GM23338 (cell line): Measurements from ENCODE around the gene HEATR9. TPM values are rescaled to one million over a fixed set of nuclear protein-coding genes. Genes with fewer than 3 reads are reported as not detected.

Experiments used
- ATAC-seq: fragments of 200-7000 bp; cut with Tn5 transposase; 3 replicates; pipeline ENCODE4 v1.9.1; 2020
- DNase-seq: peaks from one replicate; pipeline ENCODE4 v3.0.0-alpha.2; 2015; ENCODE audit warnings: low spot score
- H2AFZ ChIP-seq: fragments of 200-600 bp; sonication (generic); 2 replicates; pipeline ENCODE4 v1.8.0; 2016; ENCODE audit warnings: antibody characterized with exemption, mild to moderate bottlenecking, moderate library complexity
- H3F3A ChIP-seq: fragments of 200-600 bp; sonication (generic); replicated peaks from 2 replicates; pipeline ENCODE4 v1.8.0; 2017; ENCODE audit warnings: antibody characterized with exemption, mixed run types, low read depth
- H3K27ac ChIP-seq: fragments of 200-600 bp; sonication (generic); 2 replicates; pipeline ENCODE4 v1.6.1; 2016; ENCODE audit warnings: low read depth
- H3K27me3 ChIP-seq: fragments of 200-600 bp; sonication (generic); 2 replicates; pipeline ENCODE4 v1.8.0; 2016; ENCODE audit warnings: mild to moderate bottlenecking, mixed run types, moderate library complexity; ENCODE audit not compliant: insufficient read depth
- H3K36me3 ChIP-seq: fragments of 200-600 bp; sonication (generic); 2 replicates; pipeline ENCODE4 v1.8.0; 2016; ENCODE audit warnings: mild to moderate bottlenecking; ENCODE audit not compliant: insufficient read depth
- H3K4me1 ChIP-seq: fragments of 200-600 bp; sonication (generic); 2 replicates; pipeline ENCODE4 v1.8.0; 2016; ENCODE audit warnings: mild to moderate bottlenecking, moderate library complexity; ENCODE audit not compliant: insufficient read depth
- H3K4me2 ChIP-seq: fragments of 200-600 bp; sonication (generic); 2 replicates; pipeline ENCODE4 v1.7.1; 2017; ENCODE audit warnings: mixed run types
- H3K4me3 ChIP-seq: fragments of 200-600 bp; sonication (generic); 2 replicates; pipeline ENCODE4 v1.6.1; 2016; ENCODE audit warnings: mixed run types
- H3K79me2 ChIP-seq: fragments of 200-600 bp; sonication (generic); replicated peaks from 2 replicates; pipeline ENCODE4 v1.8.0; 2017; ENCODE audit warnings: mild to moderate bottlenecking; ENCODE audit not compliant: insufficient read depth
- H3K9me2 ChIP-seq: fragments of 200-600 bp; sonication (generic); 2 replicates; pipeline ENCODE4 v1.8.0; 2017; ENCODE audit not compliant: insufficient read depth
- H4K20me1 ChIP-seq: fragments of 200-600 bp; sonication (generic); replicated peaks from 2 replicates; pipeline ENCODE4 v1.8.0; 2017; ENCODE audit warnings: mild to moderate bottlenecking; ENCODE audit not compliant: insufficient read depth
- H3K27ac Mint-ChIP-seq: 2 replicates; pipeline ENCODE4 v1.8.0; 2020; ENCODE audit warnings: inconsistent platforms, mild to moderate bottlenecking, moderate library complexity, mixed read lengths
- H3K27me3 Mint-ChIP-seq: 3 replicates; pipeline ENCODE4 v1.8.0; 2022; ENCODE audit warnings: low read depth, mild to moderate bottlenecking, moderate library complexity, mixed read lengths, inconsistent platforms; ENCODE audit not compliant: insufficient read depth, poor library complexity
- H3K36me3 Mint-ChIP-seq: 3 replicates; pipeline ENCODE4 v1.8.0; 2021; ENCODE audit warnings: low read depth, mild to moderate bottlenecking, inconsistent platforms, moderate library complexity, mixed read lengths
- H3K4me1 Mint-ChIP-seq: 3 replicates; pipeline ENCODE4 v1.8.0; 2020; ENCODE audit warnings: mild to moderate bottlenecking, inconsistent platforms, mixed read lengths
- H3K4me3 Mint-ChIP-seq: 3 replicates; pipeline ENCODE4 v1.8.0; 2021; ENCODE audit warnings: moderate library complexity, mild to moderate bottlenecking, inconsistent platforms, mixed read lengths
- H3K9me3 Mint-ChIP-seq: 3 replicates; pipeline ENCODE4 v1.8.0; 2020; ENCODE audit warnings: moderate library complexity, mild to moderate bottlenecking, inconsistent platforms, mixed read lengths
- CREB1 ChIP-seq: fragments of 250-450 bp; sonication (Bioruptor Pico); IDR thresholded peaks from 2 replicates; pipeline ENCODE4 v1.5.0; 2020; ENCODE audit warnings: low read depth, mild to moderate bottlenecking, moderate library complexity
- EZH2 ChIP-seq: fragments of 200-600 bp; sonication (generic); IDR thresholded peaks from one replicate; pipeline ENCODE4 v1.8.0; 2017; ENCODE audit warnings: antibody characterized with exemption, mild to moderate bottlenecking, low read depth; ENCODE audit not compliant: unreplicated experiment
- EZH2phosphoT487 ChIP-seq: fragments of 200-600 bp; sonication (generic); IDR thresholded peaks from one replicate; pipeline ENCODE4 v1.8.1; 2018; ENCODE audit warnings: antibody characterized with exemption; ENCODE audit not compliant: unreplicated experiment
- JUNB ChIP-seq: IDR thresholded peaks from one replicate; pipeline ENCODE4 v1.6.1; 2016; ENCODE audit warnings: antibody characterized with exemption; ENCODE audit not compliant: unreplicated experiment
- NANOG ChIP-seq: IDR thresholded peaks from 2 replicates; pipeline ENCODE4 v1.6.1; 2016; ENCODE audit warnings: antibody characterized with exemption, borderline replicate concordance
- POLR2AphosphoS5 ChIP-seq: IDR thresholded peaks from 2 replicates; pipeline ENCODE4 v1.6.1; 2016; ENCODE audit warnings: antibody characterized with exemption, low read depth
- ZNF114 ChIP-seq: fragments of 250-450 bp; sonication (Bioruptor Pico); IDR thresholded peaks from 2 replicates; pipeline ENCODE4 v1.5.0; 2020; ENCODE audit warnings: mild to moderate bottlenecking, moderate library complexity
- ZNF462 ChIP-seq: fragments of 250-450 bp; sonication (Bioruptor Pico); IDR thresholded peaks from 2 replicates; pipeline ENCODE4 v1.5.0; 2020; ENCODE audit warnings: mild to moderate bottlenecking, moderate library complexity
- polyA plus RNA-seq: library from polyadenylated mRNA; unstranded; fragments of >200 nt; fragmentation: Nextera tagmentation; extraction: Ambion mirVana; gene quantifications from 2 replicates; pipeline ENCODE4 v1.2.1, GENCODE V29; 2016
- total RNA-seq: library from RNA; depleted of rRNA; stranded (reverse); fragments of >200 nt; shearing (Covaris generic); gene quantifications from 2 replicates; pipeline ENCODE4 v1.2.3, GENCODE V29; 2014

Gene HEATR9
- total and polyA plus RNA-seq, 2 experiments from 2014 or later, result not detected

DNA sequence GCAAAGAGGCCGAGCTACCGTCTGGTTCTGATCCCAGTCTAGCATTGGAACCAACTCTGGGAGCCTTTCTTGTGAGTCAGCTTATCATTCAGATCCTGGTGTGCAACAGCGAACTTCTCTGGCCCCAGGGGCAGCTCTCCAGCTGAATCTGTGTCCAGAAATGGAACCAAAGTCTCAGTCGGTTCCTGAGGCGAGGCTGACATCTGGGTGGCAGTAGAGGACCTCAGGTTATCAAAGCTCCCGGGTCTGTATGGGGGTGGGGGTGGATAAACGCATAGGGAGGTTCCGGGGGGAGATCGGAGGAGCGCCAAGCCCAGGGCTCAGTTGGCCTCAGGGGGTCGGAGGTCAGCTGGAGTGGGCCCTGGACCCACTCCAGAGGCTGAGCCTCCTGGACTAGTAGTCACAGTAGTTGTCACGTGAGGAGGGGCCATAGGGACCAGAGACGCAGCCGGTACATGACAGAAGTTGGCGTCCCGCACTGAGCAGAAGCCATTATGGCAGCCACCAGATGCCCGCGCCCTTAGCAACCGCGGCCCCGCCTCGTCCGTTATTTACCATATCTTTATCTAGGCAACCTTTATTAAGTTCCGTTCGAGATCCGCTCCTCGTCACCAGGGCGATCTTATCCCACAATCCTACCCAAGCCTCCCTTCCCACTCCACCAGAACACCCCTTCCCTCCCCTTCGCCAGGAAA is 49.0 kb upstream of the HEATR9 start:
- peaks cover 2% of the 10 kb centered on the region; the same call in 1 of the 3 replicates for H3K4me1 Mint-ChIP-seq
- H3K27ac Mint-ChIP-seq, result no peak overlapping the region

More for the DNA sequence above, 49.0 kb upstream of the HEATR9 start:
- Histone ChIP-seq H3K9me2 (0 out of 2 replicates have a peak, but pooled peaks cover 3% of the 10 kb centered on the region), H3K36me3 (no peaks in the 10 kb centered on the region), H4K20me1 (no peaks in the 10 kb centered on the region; the same call in 1 of the 2 replicates), H3K4me3 (no peak overlapping the region), H3K4me2 (no peak overlapping the region), H3K27me3 (no peaks in the 10 kb centered on the region), H3K4me1 (no peaks in the 10 kb centered on the region), H3F3A (no peaks in the 10 kb centered on the region), H3K27ac (no peak overlapping the region), H2AFZ (no peak overlapping the region), H3K79me2 (no peaks in the 10 kb centered on the region)
- peaks cover 45% of the 10 kb centered on the region for H3K9me3 Mint-ChIP-seq
- H3K27me3 Mint-ChIP-seq, result no peaks in the 10 kb centered on the region
- TF ChIP-seq POLR2AphosphoS5 (no peak), ZNF114 (CRISPR knock-in tag) (no peak), EZH2phosphoT487 (no peak), EZH2 (no peak), NANOG (no peak), ZNF462 (no peak), CREB1 (no peak), JUNB (no peak)
- peaks cover 40% of the 10 kb centered on the region for H3K36me3 Mint-ChIP-seq
- DNase-seq, result no peak
- H3K4me3 Mint-ChIP-seq, result no peak overlapping the region
- no peak for ATAC-seq
